ENCODE results near the gene NHSL2. TPM values are rescaled to one million over a fixed set of nuclear protein-coding genes. Genes with fewer than 3 reads are reported as not detected.

NHSL2 gene
- total RNA-seq, 1 experiment from 2014 or later = 0.07 TPM

GRCh38 chrX:72041176-72041575, 130.5 kb downstream of the NHSL2 start:
- POLR2A ChIA-PET (ENCODE audit: unreplicated experiment) = no interaction called here
- no TSS peak for BruUV-seq (replicated peaks)
- Histone ChIP-seq H4K20me1 (ENCODE audit: low read length) (no peaks in the 10 kb centered on the region), H2AFZ (ENCODE audit: low read length) (no peak overlapping the region), H3K27ac (ENCODE audit: low read length) (no peak overlapping the region), H3F3A (ENCODE audit: low read length, unreplicated experiment) (no peaks in the 10 kb centered on the region), H3K4me1 (ENCODE audit: insufficient read depth, low read length) (no peaks in the 10 kb centered on the region; the same call in 1 of the 2 replicates), H3K9ac (ENCODE audit: low read length) (no peak overlapping the region), H3K4me3 (ENCODE audit: low read length) (no peak overlapping the region), H3K79me2 (ENCODE audit: low read length) (no peaks in the 10 kb centered on the region), H3K36me3 (ENCODE audit: low read depth, low read length) (no peaks in the 10 kb centered on the region), H3K4me2 (ENCODE audit: low read length) (no peak overlapping the region), H3K9me3 (ENCODE audit: low read length) (no peaks in the 10 kb centered on the region), H3K27me3 (ENCODE audit: low read length) (no peaks in the 10 kb centered on the region), H3K9me2 (replicated peaks; ENCODE audit: low read length) (no peaks in the 10 kb centered on the region)
- intact Hi-C loops (cut with micrococcal nuclease) = no loop called here
- TF ChIP-seq EZH2phosphoT487 (IDR thresholded peaks at IDR 0.05; ENCODE audit: borderline replicate concordance, low read length) (no peak), CTCF (conservative IDR thresholded peaks at IDR 0.05; ENCODE audit: low read depth, low read length) (no peak)
- DNase-seq (no peak), ATAC-seq (no peak)
- CTCF ChIA-PET = no interaction called here

- Histone ChIP-seq H4K20me1 (ENCODE audit: low read length) (no peaks in the 10 kb centered on the region), H3K4me3 (ENCODE audit: low read length) (no peak overlapping the region), H3K4me1 (ENCODE audit: insufficient read depth, low read length) (no peaks in the 10 kb centered on the region; the same call in 1 of the 2 replicates), H3K27ac (ENCODE audit: low read length) (no peak overlapping the region), H3F3A (ENCODE audit: low read length, unreplicated experiment) (no peaks in the 10 kb centered on the region), H3K79me2 (ENCODE audit: low read length) (no peaks in the 10 kb centered on the region), H3K4me2 (ENCODE audit: low read length) (no peak overlapping the region), H3K9me3 (ENCODE audit: low read length) (no peaks in the 10 kb centered on the region), H3K36me3 (ENCODE audit: low read depth, low read length) (no peaks in the 10 kb centered on the region), H2AFZ (ENCODE audit: low read length) (no peak overlapping the region), H3K9ac (ENCODE audit: low read length) (no peak overlapping the region), H3K27me3 (ENCODE audit: low read length) (no peaks in the 10 kb centered on the region), H3K9me2 (replicated peaks; ENCODE audit: low read length) (no peaks in the 10 kb centered on the region)
- DNase-seq (no peak), ATAC-seq (no peak)
- no TSS peak for BruUV-seq (replicated peaks)
- CTCF ChIA-PET = no interaction called here
- intact Hi-C loops (cut with micrococcal nuclease) = no loop called here
- no peak for TF ChIP-seq CTCF (conservative IDR thresholded peaks at IDR 0.05; ENCODE audit: low read depth, low read length)
- TF ChIP-seq EZH2phosphoT487 (IDR thresholded peaks at IDR 0.05; ENCODE audit: borderline replicate concordance, low read length) = no peak
- no peak for TF ChIP-seq EZH2 (IDR thresholded peaks at IDR 0.05; ENCODE audit: low read length, unreplicated experiment)
- POLR2A ChIA-PET (ENCODE audit: unreplicated experiment) = interaction anchor here (0.5 kb wide), 1 partner anchor 676 kb away, joined by 3 read pairs; the partner anchor contains the start of gene TAF1
These were observed 131.5 kb downstream of the NHSL2 start for GRCh38 chrX:72041871-72042851.

- no peak for DNase-seq
- no TSS peak for BruUV-seq (replicated peaks)
- Histone ChIP-seq H3K4me1 (ENCODE audit: insufficient read depth, low read length) (no peaks in the 10 kb centered on the region; the same call in 1 of the 2 replicates), H3K79me2 (ENCODE audit: low read length) (no peaks in the 10 kb centered on the region), H3K4me2 (ENCODE audit: low read length) (no peak overlapping the region), H3F3A (ENCODE audit: low read length, unreplicated experiment) (no peaks in the 10 kb centered on the region), H3K36me3 (ENCODE audit: low read depth, low read length) (no peaks in the 10 kb centered on the region), H3K9me2 (replicated peaks; ENCODE audit: low read length) (no peaks in the 10 kb centered on the region), H2AFZ (ENCODE audit: low read length) (no peak overlapping the region), H4K20me1 (ENCODE audit: low read length) (no peaks in the 10 kb centered on the region), H3K9me3 (ENCODE audit: low read length) (no peaks in the 10 kb centered on the region), H3K4me3 (ENCODE audit: low read length) (no peak overlapping the region), H3K27me3 (ENCODE audit: low read length) (no peaks in the 10 kb centered on the region), H3K27ac (ENCODE audit: low read length) (no peak overlapping the region), H3K9ac (ENCODE audit: low read length) (no peak overlapping the region)
- POLR2A ChIA-PET (ENCODE audit: unreplicated experiment) = interaction anchor here (0.5 kb wide), 1 partner anchor 677 kb away, joined by 3 read pairs; the partner anchor contains the start of gene TAF1
- intact Hi-C loops (cut with micrococcal nuclease) = no loop called here
- no peak for TF ChIP-seq CTCF (conservative IDR thresholded peaks at IDR 0.05; ENCODE audit: low read depth, low read length)
- TF ChIP-seq EZH2phosphoT487 (IDR thresholded peaks at IDR 0.05; ENCODE audit: borderline replicate concordance, low read length) = no peak
- TF ChIP-seq EZH2 (IDR thresholded peaks at IDR 0.05; ENCODE audit: low read length, unreplicated experiment) = no peak
- CTCF ChIA-PET = no interaction called here
- ATAC-seq = no peak
These were observed 132.2 kb downstream of the NHSL2 start for GRCh38 chrX:72042852-72043248.
